ENCODE results near the gene VPS39. TPM values are rescaled to one million over a fixed set of nuclear protein-coding genes. Genes with fewer than 3 reads are reported as not detected.
A peak's percentile ranks its signal among the peaks of the same experiment; 100 is the strongest.

The VPS39 gene
- total and polyA plus RNA-seq, 9 of the 15 experiments (the other 6 are each of a cell fraction or from before 2014, with no cell fraction given): 3.2 to 37.3 (median 21.8) TPM

- TF ChIP-seq VEZF1 (CRISPR knock-in tag; IDR thresholded peaks at IDR 0.05) (no peak), ZBTB34 (CRISPR knock-in tag; IDR thresholded peaks at IDR 0.05) (no peak)
These were observed 9.0 kb downstream of the VPS39 start (continued) for GRCh38 chr15:42199126-42199525.

GRCh38 chr15:42198516-42198915 is 9.6 kb downstream of the VPS39 start:
- Histone ChIP-seq H3K9ac (ENCODE audit: insufficient read depth in 1 of 2, low read depth in 2 of 2, low read length in 2 of 2) (no peak overlapping the region), H3K36me3 (ENCODE audit: control insufficient read depth, insufficient read depth, low read length) (peaks cover 4% of the 10 kb centered on the region; the same call in 1 of the 3 replicates), H3K27ac (ENCODE audit: extremely low read depth, low read depth, low read length) (no peak overlapping the region), H3K9me3 (replicated peaks; ENCODE audit: control insufficient read depth, insufficient read depth, low read depth, low read length) (no peaks in the 10 kb centered on the region), H3K4me3 (no peak overlapping the region), H4K20me1 (replicated peaks; ENCODE audit: control insufficient read depth, insufficient read depth, low read length) (no peaks in the 10 kb centered on the region), H3K27me3 (ENCODE audit: control insufficient read depth in 2 of 2, insufficient read depth in 2 of 2, low read length in 2 of 2) (no peaks in the 10 kb centered on the region), H3K9me1 (ENCODE audit: control insufficient read depth, insufficient read depth, low read length) (no peaks in the 10 kb centered on the region), H3K79me2 (ENCODE audit: control insufficient read depth, insufficient read depth, low read length) (no peaks in the 10 kb centered on the region), H3K4me2 (ENCODE audit: insufficient read depth, low read length) (no peak overlapping the region), H3K4me1 (replicated peaks in 1 of 2; ENCODE audit: control insufficient read depth in 2 of 2, insufficient read depth in 2 of 2, low read length in 2 of 2) (no peaks in the 10 kb centered on the region), H2AFZ (ENCODE audit: low read depth, low read length) (no peak overlapping the region)
- ChIA-PET CTCF (ENCODE audit: low intra/inter-chr PET ratio) (no interaction called here), POLR2A (interaction anchor here (1.2 kb wide), 2 partner anchors 10 to 11 kb away, joined by 3 to 6 read pairs; partner anchors contain the start of gene VPS39)
- FAIRE-seq: no peak
- intact Hi-C loops (cut with micrococcal nuclease) (no loop called here), in situ Hi-C loops (cut with MboI) (no loop called here)
- TF ChIP-seq, protein P1, sequence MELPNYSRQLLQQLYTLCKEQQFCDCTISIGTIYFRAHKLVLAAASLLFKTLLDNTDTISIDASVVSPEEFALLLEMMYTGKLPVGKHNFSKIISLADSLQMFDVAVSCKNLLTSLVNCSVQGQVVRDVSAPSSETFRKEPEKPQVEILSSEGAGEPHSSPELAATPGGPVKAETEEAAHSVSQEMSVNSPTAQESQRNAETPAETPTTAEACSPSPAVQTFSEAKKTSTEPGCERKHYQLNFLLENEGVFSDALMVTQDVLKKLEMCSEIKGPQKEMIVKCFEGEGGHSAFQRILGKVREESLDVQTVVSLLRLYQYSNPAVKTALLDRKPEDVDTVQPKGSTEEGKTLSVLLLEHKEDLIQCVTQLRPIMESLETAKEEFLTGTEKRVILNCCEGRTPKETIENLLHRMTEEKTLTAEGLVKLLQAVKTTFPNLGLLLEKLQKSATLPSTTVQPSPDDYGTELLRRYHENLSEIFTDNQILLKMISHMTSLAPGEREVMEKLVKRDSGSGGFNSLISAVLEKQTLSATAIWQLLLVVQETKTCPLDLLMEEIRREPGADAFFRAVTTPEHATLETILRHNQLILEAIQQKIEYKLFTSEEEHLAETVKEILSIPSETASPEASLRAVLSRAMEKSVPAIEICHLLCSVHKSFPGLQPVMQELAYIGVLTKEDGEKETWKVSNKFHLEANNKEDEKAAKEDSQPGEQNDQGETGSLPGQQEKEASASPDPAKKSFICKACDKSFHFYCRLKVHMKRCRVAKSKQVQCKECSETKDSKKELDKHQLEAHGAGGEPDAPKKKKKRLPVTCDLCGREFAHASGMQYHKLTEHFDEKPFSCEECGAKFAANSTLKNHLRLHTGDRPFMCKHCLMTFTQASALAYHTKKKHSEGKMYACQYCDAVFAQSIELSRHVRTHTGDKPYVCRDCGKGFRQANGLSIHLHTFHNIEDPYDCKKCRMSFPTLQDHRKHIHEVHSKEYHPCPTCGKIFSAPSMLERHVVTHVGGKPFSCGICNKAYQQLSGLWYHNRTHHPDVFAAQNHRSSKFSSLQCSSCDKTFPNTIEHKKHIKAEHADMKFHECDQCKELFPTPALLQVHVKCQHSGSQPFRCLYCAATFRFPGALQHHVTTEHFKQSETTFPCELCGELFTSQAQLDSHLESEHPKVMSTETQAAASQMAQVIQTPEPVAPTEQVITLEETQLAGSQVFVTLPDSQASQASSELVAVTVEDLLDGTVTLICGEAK (IDR thresholded peaks at IDR 0.05): peak; percentile 93
- TF ChIP-seq, protein P1 (CRISPR knock-in tag; IDR thresholded peaks at IDR 0.05): peak; percentile 67
- TF ChIP-seq ZNF174 (CRISPR knock-in tag; IDR thresholded peaks at IDR 0.05) (no peak), SMARCC2 (IDR thresholded peaks at IDR 0.05; ENCODE audit: low read depth) (no peak), ZNF507 (tag; conservative IDR thresholded peaks at IDR 0.05) (no peak)
- ATAC-seq: no peak
- no peak for DNase-seq (ENCODE audit: extremely low read depth in 1 of 4, low spot score in 3 of 4)
- no TSS peak for BruUV-seq (replicated peaks)
- 83% methylated on average over 1 of the region's 1 CpG for WGBS (ENCODE audit: insufficient coverage, low coverage, missing lambda C conversion rate)

Data from K562 (cell line).